Inflammatory macrophage treated with lipopolysaccharide for 1 hour (primary cell): ENCODE results near the gene ANKRD55.
"Not testable (repeated sequence)": the region's sequence is repeated elsewhere in the genome, so short reads cannot be mapped to it uniquely, and the experiment has no call there.

Source experiments
- DNase-seq, 2 donors: peaks; one replicate each; pipeline ENCODE4 v3.0.0-alpha.2; 2020 to 2022

The ANKRD55 gene

DNA sequence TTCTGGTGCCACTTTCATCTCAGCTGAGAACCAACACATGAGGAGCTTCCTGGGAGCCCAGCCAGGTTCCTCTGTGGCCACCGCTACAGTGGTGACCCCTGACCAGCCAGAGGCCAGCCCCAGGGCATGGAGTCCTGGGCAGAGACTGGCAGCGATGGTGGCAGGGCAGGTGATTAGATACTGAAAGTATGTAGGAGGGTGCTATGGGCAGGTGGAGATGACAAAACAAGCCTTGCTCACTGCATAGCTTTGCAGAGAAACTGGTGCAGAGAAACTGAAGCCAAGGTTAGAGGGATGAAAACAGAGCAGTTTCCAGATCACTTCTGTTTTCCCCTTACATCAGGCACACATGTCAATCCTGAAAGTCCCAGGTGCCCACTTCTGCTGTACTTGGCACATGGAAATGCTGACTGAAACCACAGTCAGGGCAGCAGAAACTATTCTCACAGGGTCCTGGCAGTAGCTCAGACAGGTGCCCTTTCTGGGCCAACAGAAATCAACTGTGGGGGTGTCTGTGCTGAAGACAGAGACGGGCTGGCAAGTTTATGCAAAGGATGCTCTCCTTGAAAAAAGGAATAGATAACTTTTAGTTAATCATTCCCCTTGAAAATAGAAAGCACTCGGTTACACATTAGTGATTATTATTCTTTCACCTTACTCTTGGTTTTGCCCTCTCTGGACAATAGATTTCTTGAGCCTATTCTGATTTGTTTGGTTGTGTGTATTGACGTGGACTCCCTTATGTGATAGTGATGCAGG lies 90.3 kb downstream of the ANKRD55 start:
- no peak for DNase-seq

DNA sequence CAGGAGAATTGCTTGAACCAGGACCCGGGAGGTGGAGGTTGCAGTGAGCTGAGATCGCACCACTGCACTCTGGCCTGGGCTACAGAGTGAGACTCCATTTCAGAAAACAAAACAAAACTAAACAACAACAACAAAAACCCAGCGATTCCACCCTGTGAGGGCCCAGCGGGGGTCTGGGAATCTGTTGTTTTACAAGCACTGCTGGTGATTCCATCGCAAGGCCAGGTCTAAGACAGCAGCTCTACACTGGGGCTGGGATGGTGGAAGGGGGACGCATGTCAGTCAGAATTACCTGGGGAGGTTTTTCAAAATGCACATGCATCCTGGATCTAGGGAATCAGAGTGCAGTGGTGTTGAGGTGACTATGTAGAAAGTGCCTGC lies 90.9 kb downstream of the ANKRD55 start:
- no peak for DNase-seq

DNA sequence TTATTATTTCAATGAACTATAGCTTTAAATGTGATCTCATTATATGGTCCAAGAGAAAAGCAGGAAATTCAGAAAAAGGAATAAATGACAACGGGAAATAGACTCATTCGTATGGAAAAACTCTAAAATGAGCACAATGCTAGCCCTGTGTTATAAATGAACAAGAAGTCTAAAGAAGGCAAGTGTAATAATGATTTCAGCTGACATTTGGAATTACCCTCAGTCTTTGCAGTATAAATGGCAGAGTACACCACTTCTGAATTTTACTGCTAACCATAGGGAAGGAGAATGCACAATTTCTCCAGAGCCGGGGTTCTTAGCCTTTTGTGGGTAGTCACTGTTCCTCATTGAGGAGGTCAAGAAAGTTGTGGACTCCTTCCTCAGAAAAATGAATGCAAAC lies 93.1 kb downstream of the ANKRD55 start:
- peak in 1 of 2 donors; percentile 59 for DNase-seq

DNA sequence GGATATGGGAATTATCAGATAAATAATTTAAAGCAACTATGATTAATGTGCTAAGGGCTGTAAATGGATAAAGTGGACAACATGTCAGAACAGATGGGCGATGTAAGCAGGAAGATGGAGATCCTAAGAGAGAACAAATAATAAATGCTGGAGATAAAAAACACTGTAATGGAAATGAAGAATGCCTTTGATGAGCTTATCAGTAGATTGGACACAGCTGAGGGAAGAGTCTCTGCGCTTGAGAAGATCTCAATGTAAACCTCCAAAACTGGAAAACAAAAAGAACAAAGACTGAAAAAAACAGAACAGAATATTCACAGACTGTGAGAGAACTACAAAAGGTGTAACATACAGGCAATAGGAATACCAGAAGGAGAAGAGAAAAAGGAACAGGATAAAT lies 102.5 kb downstream of the ANKRD55 start:
- no peak for DNase-seq

DNA sequence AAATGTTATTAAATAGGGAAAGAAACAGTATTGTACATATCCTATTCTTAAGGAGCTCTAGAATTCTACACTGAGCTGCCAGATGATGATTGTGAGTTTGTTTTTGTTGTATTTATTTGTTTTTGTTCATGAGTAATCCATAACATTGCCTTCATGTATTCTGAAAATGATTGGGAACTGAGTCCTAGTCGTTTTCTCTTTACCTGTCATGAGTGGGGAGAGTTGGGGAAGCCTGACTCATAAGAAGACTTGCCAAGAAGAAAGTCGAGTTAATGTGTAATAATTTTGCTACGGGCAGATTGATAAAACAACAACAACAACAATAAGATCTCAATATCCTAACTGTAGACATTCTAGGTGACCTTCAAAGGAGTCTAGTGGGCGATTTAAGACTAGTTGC lies 103.8 kb downstream of the ANKRD55 start:
- no peak for DNase-seq

DNA sequence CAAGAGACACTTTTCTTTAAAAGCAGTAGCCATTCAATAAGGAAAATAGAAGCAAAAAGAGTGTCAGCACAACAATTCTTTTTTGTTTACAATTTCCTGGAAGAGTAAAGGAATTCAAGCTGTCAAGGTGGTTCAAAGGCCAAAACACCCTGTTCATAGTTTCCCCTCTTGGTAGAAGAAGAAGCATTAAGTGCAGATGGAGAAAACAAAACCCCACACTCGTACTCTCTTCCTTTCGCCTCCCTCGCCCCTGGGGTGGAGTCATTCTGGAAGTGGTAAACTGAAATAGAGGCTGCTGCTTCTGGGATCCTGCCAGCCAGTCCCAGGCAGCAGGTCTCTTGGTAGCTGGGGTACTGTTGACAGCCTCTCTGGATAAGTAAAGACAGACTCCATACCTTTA lies 105.0 kb downstream of the ANKRD55 start:
- DNase-seq: no peak

DNA sequence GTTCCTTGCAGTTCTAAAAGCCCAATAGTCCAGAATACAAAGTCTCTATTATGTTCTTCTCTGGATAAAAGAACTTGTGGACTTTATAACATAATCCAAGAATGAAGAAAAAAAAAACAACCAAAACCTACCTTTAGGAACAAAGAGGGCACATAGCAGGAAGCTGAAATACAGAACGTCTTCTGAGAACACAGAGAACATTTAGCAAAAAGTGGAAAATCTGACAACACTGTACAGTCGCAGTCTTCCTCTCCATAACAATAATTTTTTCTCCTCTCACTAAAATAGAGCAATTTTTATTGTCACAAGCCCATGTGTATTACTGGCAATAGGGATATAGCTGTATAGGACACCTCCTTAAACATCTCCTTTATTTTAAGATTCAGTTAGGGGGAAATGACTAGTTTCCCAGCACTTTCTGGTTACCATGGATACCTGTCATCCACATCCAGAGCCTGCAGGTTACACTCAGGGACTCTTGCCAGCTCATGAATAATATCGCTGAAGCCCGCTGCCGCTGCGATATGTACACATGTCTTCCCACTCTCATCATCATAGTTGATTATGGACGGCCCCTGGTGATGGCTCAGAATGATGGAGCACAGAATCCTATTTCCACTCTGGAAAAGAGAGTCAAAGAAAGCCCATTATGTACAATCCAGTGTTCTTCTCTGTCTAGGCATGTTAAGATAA lies 106.5 kb downstream of the ANKRD55 start:
- DNase-seq: no peak

DNA sequence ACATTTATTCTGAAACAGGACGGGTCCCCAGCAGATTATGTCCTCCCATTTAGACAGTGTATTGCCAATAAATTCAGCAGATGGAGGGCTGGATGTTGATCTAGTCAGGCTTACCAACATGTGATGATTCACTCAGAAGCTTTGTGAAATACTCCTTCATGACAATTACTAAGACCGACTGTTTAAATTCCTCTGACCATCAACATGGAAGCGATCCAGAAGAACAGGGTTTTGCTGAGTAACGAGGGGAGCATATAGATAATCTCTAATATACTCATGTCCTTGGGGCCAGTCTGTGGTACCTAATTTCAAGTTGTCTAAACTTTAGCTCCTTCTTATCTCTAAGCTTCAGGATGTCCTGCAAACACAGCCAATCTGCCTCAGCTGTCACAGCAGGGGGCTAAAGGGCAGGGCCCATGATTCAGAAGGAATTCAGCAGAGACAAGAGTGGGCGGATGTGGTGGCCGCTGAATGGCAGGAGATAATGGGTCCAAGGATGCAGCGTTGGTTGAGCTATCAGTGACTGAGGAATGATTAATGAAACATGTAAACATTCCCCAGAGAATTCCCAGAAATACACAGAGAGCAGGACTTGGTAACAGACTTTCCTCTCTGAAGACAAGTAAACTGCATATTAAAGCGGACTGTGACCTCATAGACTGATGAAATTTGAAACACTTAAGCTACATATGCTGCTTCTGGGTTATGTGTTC lies 109.4 kb downstream of the ANKRD55 start:
- DNase-seq: peak; percentile 42 to 66

DNA sequence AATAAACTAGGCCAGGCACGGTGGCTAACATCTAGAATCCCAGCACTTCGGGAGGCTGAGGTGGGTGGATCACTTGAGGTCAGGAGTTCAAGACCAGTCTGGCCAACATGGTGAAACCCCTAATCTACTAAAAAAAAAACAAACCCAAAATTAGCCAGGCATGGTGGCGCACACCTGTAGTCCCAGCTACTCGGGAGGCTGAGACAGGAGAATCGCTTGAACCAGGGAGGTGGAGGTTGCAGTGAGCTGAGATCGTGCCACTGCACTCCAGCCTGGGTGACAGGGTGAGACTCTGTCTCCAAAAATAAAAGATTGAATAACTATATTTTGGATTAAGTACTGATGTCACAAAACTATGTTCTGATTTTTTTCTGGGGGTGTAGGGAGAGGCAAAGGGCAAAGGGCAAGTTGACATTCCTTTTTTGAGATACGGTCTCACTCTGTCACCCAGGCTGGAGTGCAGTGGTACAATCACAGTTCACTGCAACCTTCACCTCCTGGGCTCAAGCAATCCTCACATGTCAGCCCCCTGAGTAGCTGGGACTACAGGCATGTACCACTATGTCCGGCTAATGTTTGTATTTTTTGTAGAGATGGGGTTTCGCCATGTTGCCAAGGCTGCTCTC lies 110.7 kb downstream of the ANKRD55 start:
- DNase-seq: not testable (repeated sequence)

DNA sequence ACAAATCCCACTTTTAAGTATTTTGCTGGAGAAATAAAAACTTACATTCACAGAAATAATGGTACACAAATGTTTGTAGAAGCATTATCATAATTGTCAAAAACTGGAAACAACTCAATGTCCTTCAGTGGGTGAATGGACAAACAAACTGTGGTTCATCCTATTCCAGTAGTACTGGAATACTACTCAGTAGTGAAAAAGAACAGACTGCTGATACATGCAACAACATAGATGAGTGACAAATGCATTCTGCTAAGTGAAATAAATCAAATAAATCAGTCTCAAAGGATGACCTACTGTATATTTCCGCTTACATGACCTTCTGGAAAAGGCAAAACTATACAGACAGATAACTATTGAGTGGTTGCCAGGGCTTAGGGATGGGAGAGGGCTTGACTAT lies 114.1 kb downstream of the ANKRD55 start:
- DNase-seq: no peak

DNA sequence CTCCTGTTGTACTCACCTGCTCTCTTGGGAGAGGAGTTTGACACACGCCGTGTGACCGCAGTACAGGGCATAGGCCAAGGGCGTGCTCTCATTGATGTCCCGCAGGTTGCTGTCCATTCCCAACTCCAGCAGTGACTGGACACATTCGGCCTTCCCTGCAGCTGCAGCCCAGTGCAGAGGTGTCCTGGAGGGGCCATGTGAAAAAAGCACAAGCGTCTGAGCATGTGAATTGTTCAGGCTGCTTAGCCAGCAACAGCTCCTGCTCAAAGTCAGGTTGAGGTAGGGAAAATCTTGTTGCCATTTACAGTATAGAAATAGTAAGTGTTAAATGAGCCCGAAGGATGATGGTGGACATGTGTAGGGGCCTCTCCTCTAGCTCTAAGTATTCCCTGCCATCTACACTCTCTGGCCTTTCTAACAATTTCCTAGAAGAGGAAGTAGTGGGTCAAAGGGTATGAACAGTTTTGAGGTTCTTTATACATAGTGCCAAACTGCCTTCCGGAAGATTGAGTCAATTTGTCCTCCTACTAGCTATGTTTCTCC lies 116.5 kb downstream of the ANKRD55 start:
- DNase-seq: peak; percentile 45 to 54

DNA sequence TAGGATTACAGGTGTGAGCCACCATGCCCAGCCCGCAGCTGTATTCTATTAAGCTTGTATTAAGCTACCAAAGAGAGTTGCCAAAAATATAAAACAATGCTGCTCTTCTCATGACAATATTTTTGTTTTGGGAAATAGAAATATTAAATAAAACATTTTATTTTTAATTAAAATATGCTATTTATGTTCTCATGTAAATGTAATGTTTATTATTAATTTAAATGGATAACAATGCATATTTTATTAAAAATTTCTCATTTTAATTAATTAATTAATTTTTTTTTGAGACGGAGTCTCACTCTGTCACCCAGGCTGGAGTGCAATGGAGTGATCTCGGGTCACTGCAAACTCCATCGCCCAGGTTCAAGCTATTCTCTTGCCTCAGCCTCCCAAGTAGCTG lies 117.5 kb downstream of the ANKRD55 start:
- no peak for DNase-seq

DNA sequence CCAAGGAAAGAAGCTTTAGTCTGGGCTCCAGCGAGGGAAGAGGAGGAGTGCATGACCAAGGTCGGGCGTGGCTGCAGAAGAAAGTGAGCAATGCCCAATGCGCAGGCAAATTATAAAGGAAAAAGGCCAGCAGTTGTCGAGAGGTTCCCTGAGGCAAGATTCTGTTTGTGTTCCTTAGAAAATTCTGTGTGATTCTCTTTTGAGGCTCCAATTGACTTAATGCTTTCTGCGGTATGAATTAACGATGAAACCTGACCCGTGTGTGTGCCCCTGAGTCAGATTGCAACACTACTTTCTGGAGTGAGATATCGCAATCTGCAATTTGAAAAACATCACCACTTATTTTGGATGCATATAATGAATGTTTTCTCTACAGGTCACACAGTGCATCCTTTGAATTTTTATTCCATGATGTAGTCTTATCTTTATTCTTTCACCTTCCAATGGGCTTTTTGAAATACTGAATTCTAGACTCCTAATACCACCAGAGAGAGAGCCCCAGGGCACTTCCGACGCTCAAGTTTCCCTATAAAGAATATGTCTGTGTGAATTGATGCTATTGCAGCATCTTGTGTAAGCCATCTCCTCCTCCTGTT lies 120.5 kb downstream of the ANKRD55 start:
- DNase-seq: no peak

DNA sequence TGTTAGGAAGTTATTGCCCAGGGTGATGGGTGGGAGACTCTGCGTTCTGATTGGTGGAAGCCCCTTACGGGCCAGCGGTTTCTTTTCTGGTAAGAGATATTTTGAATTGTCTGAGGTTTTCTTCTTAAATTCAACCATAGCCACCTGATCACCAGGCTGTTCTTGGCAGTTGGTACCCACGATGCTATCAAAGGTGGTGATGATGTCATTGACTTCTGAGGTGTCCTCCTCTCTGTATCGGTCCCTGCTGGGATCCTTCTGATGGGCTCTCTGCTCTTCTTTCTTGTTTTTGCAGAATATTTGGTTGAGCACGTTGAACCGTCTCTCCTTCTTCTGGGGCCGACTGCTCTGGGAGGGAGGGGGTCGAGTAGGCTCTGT lies 121.7 kb downstream of the ANKRD55 start:
- no peak for DNase-seq

DNA sequence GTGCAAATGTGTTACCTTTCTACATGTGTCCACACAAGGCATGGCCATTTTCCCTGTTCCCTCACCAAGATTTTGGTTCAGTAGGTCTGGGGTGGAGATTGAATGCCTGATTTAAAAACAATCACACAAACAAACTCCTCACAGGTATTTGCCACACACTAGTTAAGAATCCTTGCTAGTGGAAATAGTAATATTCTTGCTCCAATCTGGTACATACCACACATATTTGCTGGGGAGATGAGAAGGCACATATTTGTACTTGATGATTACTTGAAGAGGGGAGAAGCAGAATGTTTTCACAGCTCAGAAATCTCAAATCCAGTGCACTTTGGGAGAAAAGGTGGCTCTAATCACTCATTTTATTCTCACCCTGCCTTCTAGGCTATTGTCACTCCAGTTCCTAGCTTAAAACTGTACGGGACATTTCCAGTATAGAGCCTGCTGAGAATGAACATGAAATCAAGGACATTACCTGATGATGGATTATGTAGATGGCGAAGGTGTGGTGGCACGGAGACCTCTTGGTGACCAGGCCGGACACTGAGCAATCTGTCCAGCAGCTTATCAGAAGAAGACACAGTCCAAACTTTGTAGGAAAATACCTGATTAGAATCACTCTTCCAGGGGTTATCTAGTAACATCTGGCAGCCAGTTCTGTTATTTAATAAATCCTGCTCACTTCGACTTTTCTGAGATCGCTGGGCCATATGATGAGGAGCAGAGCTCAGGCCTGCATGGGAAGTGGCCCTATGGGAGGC lies 122.3 kb downstream of the ANKRD55 start:
- DNase-seq: no peak

DNA sequence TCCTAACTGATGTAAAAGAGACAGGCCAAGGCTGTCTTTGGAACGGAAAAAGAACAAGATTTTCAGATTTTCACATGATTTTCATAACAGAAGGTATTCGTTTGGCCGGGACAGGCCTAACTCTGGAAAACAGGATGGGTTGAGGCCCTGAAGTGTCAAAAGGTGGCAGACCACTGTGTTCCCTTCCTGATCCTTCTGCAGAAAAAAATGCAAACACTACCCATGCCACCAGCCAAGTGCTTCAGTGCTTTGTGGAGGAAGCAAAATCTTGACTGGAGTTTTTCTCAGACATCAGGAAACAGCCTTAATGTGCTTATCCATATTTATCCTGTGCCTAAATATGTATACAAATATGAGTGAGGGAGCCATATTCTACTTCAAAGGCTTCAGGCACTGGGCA lies 124.9 kb downstream of the ANKRD55 start:
- DNase-seq: no peak

DNA sequence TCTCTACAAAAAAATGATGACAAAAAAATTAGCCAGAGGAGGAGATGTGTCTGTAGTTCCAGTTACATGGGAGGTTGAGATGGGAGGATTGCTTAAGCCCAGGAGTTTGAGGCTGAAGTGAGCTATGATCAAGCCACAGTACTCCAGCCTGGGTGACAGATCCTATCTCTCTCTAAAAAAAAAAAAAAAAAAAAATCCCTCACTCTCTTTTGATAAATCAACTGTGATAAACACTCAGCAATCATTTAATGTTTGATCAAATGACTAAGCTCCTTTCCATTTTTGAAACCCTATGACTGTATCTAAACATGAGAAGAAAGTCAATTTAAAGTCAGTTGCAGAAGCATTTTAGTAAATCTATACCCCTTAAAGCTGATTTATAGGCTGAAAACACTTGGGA lies 126.3 kb downstream of the ANKRD55 start:
- no peak for DNase-seq

DNA sequence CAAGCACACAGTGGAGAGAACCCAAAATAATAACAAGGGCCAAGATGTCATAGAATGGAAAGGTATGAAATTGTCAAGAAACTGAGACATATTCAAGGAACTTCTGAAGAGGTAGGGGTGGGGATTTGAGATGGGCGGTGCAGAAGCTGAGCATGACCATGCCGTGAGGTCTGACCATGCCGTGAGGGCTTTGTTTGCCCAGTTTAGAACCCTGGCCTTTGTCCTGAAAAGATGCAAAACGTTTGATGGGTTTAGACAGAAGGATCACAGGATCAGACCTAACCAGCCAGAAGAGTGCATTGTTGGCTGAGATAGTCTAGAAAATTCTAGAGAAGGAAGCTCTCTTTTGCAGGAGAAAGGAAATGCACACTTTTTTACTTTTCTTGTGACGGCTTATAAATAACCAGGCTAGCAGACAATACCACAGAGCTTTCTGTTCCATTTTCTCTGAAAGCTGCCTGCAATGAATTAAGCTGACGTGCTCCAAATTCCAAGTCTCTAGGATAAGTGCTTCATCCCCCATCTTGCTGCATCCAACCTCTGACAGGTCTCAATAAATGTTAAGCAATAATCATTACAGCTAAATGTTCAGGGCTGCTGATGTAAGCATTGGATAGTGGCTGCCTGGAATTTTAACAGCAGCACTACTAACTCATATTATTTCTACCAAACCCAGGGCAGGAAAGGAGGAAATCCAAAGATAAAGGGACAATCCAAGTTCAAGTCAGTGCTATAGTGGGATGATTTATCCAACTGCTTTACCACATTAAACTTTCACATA lies 127.4 kb downstream of the ANKRD55 start:
- no peak for DNase-seq

DNA sequence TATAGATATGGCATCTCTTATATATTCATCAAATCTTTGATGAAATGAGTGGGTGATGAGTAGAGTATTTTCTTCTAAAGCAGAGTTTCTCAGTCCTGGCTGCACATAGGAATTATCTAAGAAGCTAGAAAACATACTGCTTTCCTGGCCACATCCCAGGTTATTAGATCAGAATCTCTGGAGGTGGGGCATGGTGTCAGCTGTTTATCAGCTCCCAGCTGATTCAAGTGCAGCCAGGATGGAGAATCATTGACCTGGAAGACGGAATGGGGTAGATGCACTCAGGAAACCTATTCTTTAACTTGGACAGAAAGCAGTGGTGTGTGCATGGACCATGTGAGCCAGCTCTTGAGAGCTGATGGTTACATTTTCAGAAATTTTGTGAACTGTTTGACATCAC lies 130.2 kb downstream of the ANKRD55 start:
- DNase-seq: no peak

DNA sequence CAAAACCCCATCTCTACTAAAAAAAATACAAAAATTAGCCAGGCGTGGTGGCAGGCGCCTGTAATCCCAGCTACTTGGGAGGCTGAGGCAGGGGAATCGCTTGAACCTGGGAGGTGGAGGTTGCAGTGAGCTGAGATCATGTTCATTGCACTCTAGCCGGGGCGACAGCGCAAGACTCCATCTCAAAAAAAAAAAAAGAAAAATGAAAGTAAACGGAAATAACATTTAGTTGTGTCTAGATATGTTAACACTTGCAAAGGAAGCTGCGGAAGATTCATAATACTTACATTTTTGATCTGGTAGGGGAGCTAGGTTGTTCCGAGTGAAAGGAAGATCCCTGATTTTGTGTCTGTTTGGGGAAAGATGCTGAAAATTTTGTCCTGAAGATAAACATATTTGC lies 130.9 kb downstream of the ANKRD55 start:
- DNase-seq: not testable (repeated sequence)

DNA sequence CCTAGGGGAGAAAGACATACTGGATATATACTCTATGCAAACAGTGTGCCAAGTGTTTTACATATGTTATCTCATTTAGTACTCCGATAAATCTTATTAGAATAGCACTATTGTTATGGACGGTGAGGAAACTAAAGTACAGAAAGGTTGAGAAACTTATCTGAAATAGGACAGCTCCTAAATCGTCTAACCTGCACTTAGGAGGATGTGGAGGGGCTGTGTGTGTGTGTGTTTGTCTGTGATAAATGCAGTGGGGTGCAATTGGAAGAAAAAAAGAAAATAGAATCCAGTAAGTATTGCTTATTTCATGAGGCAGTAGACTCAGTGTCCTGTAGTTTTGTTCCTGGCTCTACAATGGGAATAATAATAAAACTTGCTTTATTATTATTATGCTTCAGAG lies 131.9 kb downstream of the ANKRD55 start:
- DNase-seq: no peak
